ENCODE data around the gene THYN1. TPM values are rescaled to one million over a fixed set of nuclear protein-coding genes. Genes with fewer than 3 reads are reported as not detected.

THYN1 gene
- polyA plus RNA-seq, 3 donors, result 81.3 to 91.4 (median 82.2) TPM

- no peak for DNase-seq (ENCODE audit: low read depth in 3 of 3, low spot score in 2 of 3)
These were observed 26.3 kb downstream of the THYN1 start for GRCh38 chr11:134226806-134227325.

DNA sequence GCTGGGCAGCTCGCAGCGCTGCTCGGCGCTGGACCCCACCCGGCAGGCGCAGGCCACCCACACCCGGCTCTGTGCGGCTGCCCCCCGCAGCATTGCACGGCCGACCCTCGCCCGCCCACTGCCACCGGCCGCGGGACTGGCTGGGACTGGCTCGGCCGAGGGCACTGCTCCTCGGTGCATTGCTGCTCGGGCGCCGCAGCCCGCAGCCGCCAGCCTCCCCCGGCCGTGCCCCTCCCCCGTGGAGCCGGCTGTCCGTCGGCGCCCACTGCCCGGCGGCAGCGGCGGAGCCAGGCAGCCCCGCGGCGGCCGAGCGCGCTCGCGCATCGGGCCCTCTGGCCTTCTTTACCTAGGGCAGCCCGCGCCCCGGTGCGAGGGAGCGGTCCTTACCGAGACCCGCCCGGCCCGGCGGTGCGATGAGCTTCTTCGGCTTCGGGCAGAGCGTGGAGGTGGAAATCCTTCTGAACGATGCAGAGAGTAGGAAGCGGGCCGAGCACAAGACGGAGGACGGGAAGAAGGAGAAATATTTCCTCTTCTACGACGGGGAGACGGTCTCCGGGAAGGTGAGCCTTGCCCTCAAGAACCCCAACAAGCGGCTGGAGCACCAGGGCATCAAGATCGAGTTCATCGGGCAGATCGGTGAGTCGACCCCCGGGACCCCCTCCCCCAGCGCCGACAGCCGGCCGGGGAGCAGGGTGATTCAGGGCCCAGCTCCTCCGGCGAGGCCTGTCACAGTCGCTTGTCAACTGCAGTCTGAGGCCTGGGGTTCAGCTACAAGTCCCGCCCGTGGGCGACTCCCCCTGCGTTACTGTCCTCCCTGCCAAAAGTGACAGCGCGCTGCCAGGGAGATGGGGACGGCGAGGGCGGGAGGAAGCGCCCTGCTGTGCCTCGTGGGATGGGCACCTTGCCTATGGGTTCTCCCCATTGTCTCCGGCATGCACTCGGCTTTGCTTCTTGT lies 28.2 kb downstream of the THYN1 start:
- DNase-seq (ENCODE audit: low read depth in 3 of 3, low spot score in 2 of 3), result no peak

DNA sequence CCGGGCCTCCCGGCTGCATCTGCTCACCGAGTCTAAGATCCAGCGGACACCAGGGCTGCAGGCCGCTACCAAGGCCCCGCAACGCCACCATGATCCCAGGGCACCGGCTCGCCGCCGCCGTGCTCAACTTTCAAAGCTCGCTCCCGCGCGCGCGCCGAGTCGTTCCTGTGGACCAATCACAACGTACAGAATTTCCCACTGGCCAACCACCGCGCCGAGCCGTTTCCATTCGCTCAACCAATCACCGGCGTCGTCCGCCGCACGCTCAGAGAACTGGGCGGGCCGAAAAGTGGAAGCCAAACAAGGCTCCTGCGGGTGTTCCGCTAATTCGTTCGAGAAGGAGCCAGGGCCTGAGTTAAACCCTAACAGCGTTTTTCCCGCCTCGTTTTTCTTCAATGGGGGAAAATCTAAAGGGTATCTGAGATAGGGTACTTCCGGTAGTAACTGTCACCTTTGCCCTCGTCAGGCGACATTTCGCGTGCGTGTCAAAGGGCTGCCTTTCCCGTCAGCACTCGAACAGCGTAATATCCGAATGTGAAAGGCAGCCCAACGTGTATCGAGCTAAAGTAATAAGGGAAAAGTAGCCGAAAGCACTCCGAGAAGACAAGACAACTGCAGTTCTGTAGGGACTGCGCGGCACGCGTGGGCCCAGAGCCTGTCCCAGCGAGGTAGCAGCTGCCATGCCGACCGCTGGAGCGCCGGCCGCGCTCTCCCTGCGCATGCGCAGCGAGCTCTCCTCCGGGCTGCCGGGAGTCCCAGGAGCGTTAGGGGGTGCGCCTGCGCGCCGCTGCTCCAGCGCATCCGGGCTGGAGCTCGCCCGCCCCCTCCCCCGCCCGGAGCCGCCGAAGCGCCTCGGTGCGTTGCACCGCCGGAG lies 29.1 kb downstream of the THYN1 start, which contains the start of the genes NCAPD3 and VPS26B:
TSS of gene NCAPD3 (minus strand) at position 132 of the 874 bp plus-strand sequence. CDS start at position 91, 41 bp downstream.
TSS of gene VPS26B (plus strand) at position 836 of the 874 bp plus-strand sequence. CDS start 452 bp downstream, outside the sequence.
- DNase-seq (ENCODE audit: low read depth in 3 of 3, low spot score in 2 of 3), result peak; percentile 85 to 94 (median 89)

DNA sequence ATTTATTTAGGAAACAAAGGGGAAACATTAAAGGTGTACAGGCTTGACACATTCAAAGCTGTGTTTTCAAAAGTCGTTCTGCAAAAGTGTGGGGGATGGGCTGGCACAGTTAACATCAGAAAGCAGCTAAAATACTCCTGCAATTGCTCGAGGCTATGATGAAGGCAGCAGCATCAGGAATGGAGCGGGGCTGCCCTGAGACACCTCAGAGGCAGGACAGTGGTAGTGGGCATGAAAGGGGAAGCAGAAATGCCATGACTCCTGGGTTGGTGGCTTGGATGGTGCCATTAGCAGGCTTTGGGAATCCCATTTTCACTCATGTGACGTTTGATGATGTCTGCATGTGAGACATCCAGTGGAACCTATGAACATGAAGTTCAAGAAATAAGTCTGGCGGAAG lies 30.0 kb downstream of the THYN1 start:
- DNase-seq (ENCODE audit: low read depth in 3 of 3, low spot score in 2 of 3), result no peak

GRCh38 chr11:134216816-134217215 lies 36.3 kb downstream of the THYN1 start:
- no peak for DNase-seq (ENCODE audit: low read depth in 3 of 3, low spot score in 2 of 3)

DNA sequence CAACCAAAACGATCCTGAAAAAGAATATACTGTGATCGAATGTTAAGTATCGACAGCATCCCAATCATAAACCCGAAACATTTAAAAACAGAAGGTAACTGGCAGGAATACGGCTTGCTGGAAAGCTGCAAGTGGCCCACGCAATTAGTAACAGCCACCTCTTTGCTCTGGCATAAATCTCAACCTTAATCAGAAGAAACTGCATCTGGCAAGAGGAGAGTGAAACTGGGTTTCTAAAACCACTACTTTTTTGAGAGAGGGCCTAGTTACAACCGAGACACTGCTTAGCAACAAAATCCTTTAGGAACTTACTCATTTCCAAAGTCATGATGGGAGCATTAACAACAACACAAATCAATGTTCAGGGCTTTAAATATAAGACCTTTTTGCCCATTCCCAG lies 37.3 kb downstream of the THYN1 start:
- DNase-seq (ENCODE audit: low read depth in 3 of 3, low spot score in 2 of 3), result no peak

DNA sequence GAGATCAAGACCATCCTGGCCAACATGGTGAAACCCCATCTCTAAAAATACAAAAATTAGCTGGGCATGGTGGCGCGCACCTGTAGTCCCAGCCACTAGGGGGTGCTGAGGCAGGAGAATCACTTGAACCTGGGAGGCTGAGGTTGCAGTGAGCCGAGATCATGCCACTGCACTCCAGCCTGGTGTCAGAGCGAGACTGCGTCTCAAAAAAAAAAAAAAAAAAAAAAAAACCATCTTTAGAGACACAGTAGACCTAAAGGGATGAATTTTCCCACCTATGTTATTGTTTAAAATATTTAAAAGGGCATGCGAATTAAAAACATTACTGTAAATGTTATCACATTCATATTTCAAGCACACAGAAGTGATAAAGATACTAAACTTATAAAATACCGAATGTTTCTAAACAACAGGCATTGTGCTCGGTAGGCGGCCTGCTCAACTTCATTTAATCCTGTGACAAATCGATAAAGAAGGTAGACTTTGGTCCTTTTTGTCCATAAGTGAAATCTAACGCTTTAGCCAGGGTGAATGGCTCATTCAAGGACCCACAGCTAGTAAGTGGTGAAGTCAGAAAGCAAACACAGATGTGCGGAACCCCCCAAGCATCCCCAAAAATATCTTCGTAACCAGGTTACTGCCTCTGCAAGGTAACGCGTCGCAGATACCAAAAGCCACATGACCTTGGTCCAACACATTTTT lies 45.5 kb downstream of the THYN1 start:
- no peak for DNase-seq (ENCODE audit: low read depth in 3 of 3, low spot score in 2 of 3)

DNA sequence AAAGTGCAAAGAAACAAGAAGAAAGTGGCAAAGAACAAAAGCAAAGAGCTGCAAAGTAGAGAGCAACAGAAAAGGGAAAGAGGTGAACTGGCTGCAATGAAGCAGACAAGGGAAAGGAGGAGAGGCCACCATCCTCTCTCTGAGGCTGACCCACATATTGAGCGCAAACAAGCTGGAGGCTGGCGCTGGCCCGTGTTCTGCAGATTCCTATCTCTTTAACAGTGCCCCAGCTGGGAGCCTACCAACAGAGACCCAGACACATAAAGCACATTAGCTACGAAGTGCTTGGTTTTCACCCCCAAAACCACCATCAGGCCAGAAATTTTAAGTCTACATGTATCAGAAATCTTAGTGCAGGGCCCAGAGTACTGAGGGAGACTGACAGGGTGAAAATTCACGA lies 47.0 kb downstream of the THYN1 start:
- no peak for DNase-seq (ENCODE audit: low read depth in 3 of 3, low spot score in 2 of 3)

DNA sequence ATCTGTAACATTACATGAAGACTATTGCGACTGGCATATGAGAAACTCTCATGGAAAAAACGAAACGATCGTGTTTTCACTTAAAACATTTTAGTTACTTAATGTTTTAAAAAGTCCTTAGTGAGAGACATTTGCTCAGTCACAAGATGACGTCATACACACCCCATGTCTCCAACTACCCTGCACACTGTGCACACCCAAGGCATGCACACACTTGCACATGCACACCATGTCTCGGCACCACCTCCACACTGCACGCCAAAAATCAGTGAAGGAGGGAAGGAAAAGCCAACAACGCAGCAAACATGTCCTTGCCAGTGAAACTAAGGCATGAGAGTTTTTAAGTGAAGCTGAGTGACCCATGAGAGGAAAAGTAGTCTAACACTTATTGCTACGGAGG lies 47.4 kb downstream of the THYN1 start:
- DNase-seq (ENCODE audit: low read depth in 3 of 3, low spot score in 2 of 3), result no peak

GRCh38 chr11:134202661-134203060 lies 50.5 kb downstream of the THYN1 start:
- no peak for DNase-seq (ENCODE audit: low read depth in 3 of 3, low spot score in 2 of 3)

- DNase-seq (ENCODE audit: low read depth in 3 of 3, low spot score in 2 of 3), result no peak
These were observed 52.5 kb downstream of the THYN1 start for GRCh38 chr11:134200688-134201087.

DNA sequence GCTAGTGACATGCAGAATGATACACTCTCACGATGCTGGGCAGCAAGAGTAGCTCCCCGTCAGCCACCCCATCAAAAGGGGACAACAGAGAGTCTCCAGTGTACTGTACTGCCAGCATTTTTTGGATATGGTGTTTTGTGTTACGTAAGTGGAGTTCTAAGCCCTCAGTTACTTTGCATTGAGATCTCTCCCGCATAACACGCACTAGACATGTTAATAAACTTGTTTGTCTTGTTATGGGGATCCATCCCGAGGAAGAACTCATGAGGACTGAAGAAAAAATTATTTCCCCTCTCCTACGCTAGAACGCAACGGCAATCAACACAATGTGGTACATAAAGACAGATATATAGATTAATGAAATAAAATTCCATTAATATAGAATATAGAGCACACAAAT lies 53.6 kb downstream of the THYN1 start:
- no peak for DNase-seq (ENCODE audit: low read depth in 3 of 3, low spot score in 2 of 3)

Other genes starting within 250 kb of the THYN1 start
- 10 to 100 TPM; 47.7 to 55.4 (median 49.2) TPM for gene JAM3, start 184.3 kb downstream of the THYN1 start, polyA plus RNA-seq (ENCODE audit: insufficient read length in 3 of 3)
- gene NCAPD3, start 29.4 kb downstream of the THYN1 start, polyA plus RNA-seq (ENCODE audit: insufficient read length in 3 of 3), result 10 to 100 TPM; 27.3 to 28.5 (median 27.6) TPM
- 10 to 100 TPM; 44.4 to 47.8 (median 45.3) TPM for gene VPS26B, start 28.7 kb downstream of the THYN1 start, polyA plus RNA-seq (ENCODE audit: insufficient read length in 3 of 3)
- gene ACAD8, start 216 bp upstream of the THYN1 start, polyA plus RNA-seq (ENCODE audit: insufficient read length in 3 of 3), result 10 to 100 TPM; 39.5 to 47.0 (median 41.1) TPM
- 1 to 10 TPM; 1.0 to 1.1 (median 1.1) TPM for gene GLB1L3, start 23.0 kb upstream of the THYN1 start, polyA plus RNA-seq (ENCODE audit: insufficient read length in 3 of 3)
- 10 to 100 TPM; 22.4 to 23.5 (median 23.3) TPM for gene GLB1L2, start 78.6 kb upstream of the THYN1 start, polyA plus RNA-seq (ENCODE audit: insufficient read length in 3 of 3)
- gene B3GAT1, start 158.9 kb upstream of the THYN1 start, polyA plus RNA-seq (ENCODE audit: insufficient read length in 3 of 3), result 1 to 10 TPM; 2.9 to 3.3 (median 3.3) TPM